Aorta (tissue), 5 donors: ENCODE results near the gene LRCOL1. TPM values are rescaled to one million over a fixed set of nuclear protein-coding genes. Genes with fewer than 3 reads are reported as not detected.

Source experiments
- ATAC-seq: fragments of 200-7000 bp; cut with Tn5 transposase; one replicate; pipeline ENCODE4 v1.9.1; 2022; ENCODE audit warnings: moderate library complexity; ENCODE audit not compliant: low FRiP score
- DNase-seq, 2 donors: peaks; one replicate each; pipeline ENCODE4 v3.0.0-alpha.2; 2020
- H3K27ac ChIP-seq, 2 donors: one replicate each; pipeline ENCODE4 v1.5.1; 2013; ENCODE audit warnings: low read length in 2 of 2, mild to moderate bottlenecking in 2 of 2, moderate library complexity in 2 of 2, control low read depth in 1 of 2, inconsistent platforms in 1 of 2, low read depth in 1 of 2
- H3K27me3 ChIP-seq, 2 donors: one replicate each; pipeline ENCODE4 v1.6.1; 2013; ENCODE audit warnings: control low read depth in 1 of 2, low read length in 1 of 2, mild to moderate bottlenecking in 1 of 2, moderate library complexity in 1 of 2; ENCODE audit not compliant: insufficient read depth in 2 of 2, control insufficient read depth in 1 of 2
- H3K36me3 ChIP-seq, 2 donors: one replicate each; pipeline ENCODE4 v1.6.1; 2013; ENCODE audit warnings: control low read depth in 1 of 2, low read length in 1 of 2, mild to moderate bottlenecking in 1 of 2; ENCODE audit not compliant: insufficient read depth in 2 of 2, control insufficient read depth in 1 of 2
- H3K4me1 ChIP-seq, 2 donors: one replicate each; pipeline ENCODE4 v1.6.1; 2013; ENCODE audit warnings: low read length in 2 of 2, control low read depth in 1 of 2, mild to moderate bottlenecking in 1 of 2, moderate library complexity in 1 of 2; ENCODE audit not compliant: insufficient read depth in 2 of 2, control insufficient read depth in 1 of 2
- H3K4me3 ChIP-seq, 2 donors: one replicate each; pipeline ENCODE4 v1.5.1; 2013; ENCODE audit warnings: low read length in 2 of 2, control low read depth in 1 of 2, mild to moderate bottlenecking in 1 of 2
- H3K9me3 ChIP-seq: one replicate; pipeline ENCODE4 v1.6.1; 2013; ENCODE audit warnings: mild to moderate bottlenecking, low read length; ENCODE audit not compliant: control insufficient read depth
- WGBS, 2 donors: extraction: QIAGEN DNeasy Blood & Tissue Kit; methylation state at CpG; one replicate each; pipeline ENCODE4 v1.1.7; 2013; 5-methylcytosine and 5-hydroxymethylcytosine counted together
- intact Hi-C, 2 donors: fragments of 100-400 bp; cut with DNase I; formaldehyde crosslinking; loops; one replicate each; pipeline versions ENCODE4 v1.14.2 to v1.15.0; 2022
- polyA plus RNA-seq, 2 donors: library from polyadenylated mRNA; stranded (reverse); fragments of 200-250 nt; gene quantifications; one replicate each; pipeline ENCODE4 v1.2.3, GENCODE V29; 2013
- total RNA-seq, 2 donors: library from RNA; stranded (reverse); fragmentation: NEBNext Ultra II Directional; extraction: Animal tissue kit (Norgen Biotek cat#: 25700); gene quantifications; one replicate each; pipeline ENCODE4 v1.2.1, GENCODE V29; 2021
- donor health status: healthy with polysubstance abuse.
- donor health status: Bipolar disorder and iron deficiency.
- donor health status: DM: no; HTN: no; CAD: no.
- donor health status: DM: no; HTN: no; CAD: no.
- donor health status: DM: yes; HTN: yes; CAD: no.

LRCOL1 gene
- total and polyA plus RNA-seq, 4 donors, result 0.59 to 1.2 TPM; not detected in 2

- intact Hi-C loops, result no loop called here
- H3K4me1 ChIP-seq, result no peaks in the 10 kb centered on the region
- H3K27me3 ChIP-seq, result no peaks in the 10 kb centered on the region
- DNase-seq (no peak), ATAC-seq (no peak)
- H3K9me3 ChIP-seq, result no peaks in the 10 kb centered on the region
- no peak overlapping the region for H3K4me3 ChIP-seq
- no peaks in the 10 kb centered on the region for H3K36me3 ChIP-seq
- 64 to 77% methylated on average over 21 of the region's 21 CpGs for WGBS, 2 donors
- H3K27ac ChIP-seq, result no peak overlapping the region
Observed at GRCh38 chr12:132561427-132562156, 48.8 kb downstream of the LRCOL1 start.

- Histone ChIP-seq H3K27me3 (no peaks in the 10 kb centered on the region), H3K36me3 (no peaks in the 10 kb centered on the region), H3K4me1 (no peaks in the 10 kb centered on the region), H3K4me3 (no peak overlapping the region), H3K27ac (no peak overlapping the region), H3K9me3 (no peaks in the 10 kb centered on the region)
- DNase-seq (peak in 1 of 2 donors; percentile 88), ATAC-seq (peak; percentile 23)
- intact Hi-C loops, result no loop called here
- WGBS, 2 donors, result 15 to 18% methylated on average over 31 to 49 of the region's 49 CpGs
Observed at GRCh38 chr12:132560614-132561426, 49.6 kb downstream of the LRCOL1 start.

GRCh38 chr12:132560364-132560613 lies 50.1 kb downstream of the LRCOL1 start:
- ATAC-seq (no peak), DNase-seq (no peak)
- Histone ChIP-seq H3K4me3 (peak overlapping the region in 1 of 2 donors; percentile 58), H3K9me3 (no peaks in the 10 kb centered on the region), H3K27me3 (no peaks in the 10 kb centered on the region), H3K4me1 (no peaks in the 10 kb centered on the region), H3K36me3 (no peaks in the 10 kb centered on the region), H3K27ac (no peak overlapping the region)
- 1 to 2% methylated on average over 20 to 36 of the region's 36 CpGs for WGBS, 2 donors
- intact Hi-C loops, result no loop called here

- H3K27ac ChIP-seq, result no peak overlapping the region
- intact Hi-C loops, result no loop called here
Observed at GRCh38 chr12:132559652-132560363, 50.6 kb downstream of the LRCOL1 start.

GRCh38 chr12:132558861-132559623 lies 51.3 kb downstream of the LRCOL1 start:
- H3K4me1 ChIP-seq, result no peaks in the 10 kb centered on the region
- H3K27me3 ChIP-seq, result no peaks in the 10 kb centered on the region
- H3K27ac ChIP-seq, result no peak overlapping the region
- H3K36me3 ChIP-seq, result no peaks in the 10 kb centered on the region
- intact Hi-C loops, result no loop called here
- peak overlapping the region in 1 of 2 donors; percentile 22 for H3K4me3 ChIP-seq
- ATAC-seq (no peak), DNase-seq (no peak)
- WGBS, 2 donors, result 72 to 74% methylated on average over 45 of the region's 45 CpGs
- H3K9me3 ChIP-seq, result no peaks in the 10 kb centered on the region

More at GRCh38 chr12:132559652-132560363, 50.6 kb downstream of the LRCOL1 start:
- no peak for DNase-seq
- peak overlapping the region; percentile 22 to 58 for H3K4me3 ChIP-seq
- 0 to 1% methylated on average over 59 to 98 of the region's 98 CpGs for WGBS, 2 donors
- no peaks in the 10 kb centered on the region for H3K27me3 ChIP-seq
- H3K9me3 ChIP-seq, result no peaks in the 10 kb centered on the region
- ATAC-seq, result peak; percentile 24
- no peaks in the 10 kb centered on the region for H3K4me1 ChIP-seq
- H3K36me3 ChIP-seq, result no peaks in the 10 kb centered on the region

GRCh38 chr12:132558042-132558856 lies 52.1 kb downstream of the LRCOL1 start:
- intact Hi-C loops, result no loop called here
- Histone ChIP-seq H3K4me3 (no peak overlapping the region), H3K4me1 (no peaks in the 10 kb centered on the region), H3K9me3 (no peaks in the 10 kb centered on the region), H3K36me3 (no peaks in the 10 kb centered on the region), H3K27ac (no peak overlapping the region), H3K27me3 (no peaks in the 10 kb centered on the region)
- 88 to 91% methylated on average over 34 to 35 of the region's 35 CpGs for whole genome bisulfite sequencing, 2 donors
- DNase-seq (no peak), ATAC-seq (no peak)

GRCh38 chr12:132557291-132558015 lies 52.9 kb downstream of the LRCOL1 start:
- 92 to 93% methylated on average over 19 of the region's 19 CpGs for WGBS, 2 donors
- no peak for ATAC-seq
- no peak overlapping the region for H3K27ac ChIP-seq
- no peaks in the 10 kb centered on the region for H3K27me3 ChIP-seq
- no peaks in the 10 kb centered on the region for H3K4me1 ChIP-seq
- no peaks in the 10 kb centered on the region for H3K9me3 ChIP-seq
- H3K4me3 ChIP-seq, result no peak overlapping the region
- DNase-seq, result no peak
- intact Hi-C loops, result no loop called here
- no peaks in the 10 kb centered on the region for H3K36me3 ChIP-seq
